DOHH2 (cell line): Measurements from ENCODE around the gene SIPA1L3.

ENCODE experiments used
- CTCF ChIP-seq: fragments of 200-600 bp; sonication (generic); IDR thresholded peaks from one replicate; pipeline ENCODE4 v1.5.1; 2014; ENCODE audit warnings: antibody characterized with exemption, mild to moderate bottlenecking, low read depth, low read length; ENCODE audit not compliant: poor library complexity, severe bottlenecking
- EZH2phosphoT487 ChIP-seq: fragments of 200-600 bp; sonication (generic); IDR thresholded peaks from 2 replicates; pipeline ENCODE4 v1.6.1; 2017; ENCODE audit warnings: borderline replicate concordance, mild to moderate bottlenecking, antibody characterized with exemption, low read length, moderate library complexity, mixed read lengths

- TF ChIP-seq CTCF: no peak
- TF ChIP-seq EZH2phosphoT487: no peak
Observed at GRCh38 chr19:37906869-37907734, at the start of gene SIPA1L3.
